IPS-11a (cell line): ENCODE data around the gene BAX.
"Not testable (repeated sequence)": the region's sequence is repeated elsewhere in the genome, so short reads cannot be mapped to it uniquely, and the experiment has no call there.

Experiments used
- H3K4me3 ChIP-seq: one replicate; pipeline ENCODE4 v1.5.1; 2013; ENCODE audit warnings: low read depth, low read length, control low read depth

The BAX gene

DNA sequence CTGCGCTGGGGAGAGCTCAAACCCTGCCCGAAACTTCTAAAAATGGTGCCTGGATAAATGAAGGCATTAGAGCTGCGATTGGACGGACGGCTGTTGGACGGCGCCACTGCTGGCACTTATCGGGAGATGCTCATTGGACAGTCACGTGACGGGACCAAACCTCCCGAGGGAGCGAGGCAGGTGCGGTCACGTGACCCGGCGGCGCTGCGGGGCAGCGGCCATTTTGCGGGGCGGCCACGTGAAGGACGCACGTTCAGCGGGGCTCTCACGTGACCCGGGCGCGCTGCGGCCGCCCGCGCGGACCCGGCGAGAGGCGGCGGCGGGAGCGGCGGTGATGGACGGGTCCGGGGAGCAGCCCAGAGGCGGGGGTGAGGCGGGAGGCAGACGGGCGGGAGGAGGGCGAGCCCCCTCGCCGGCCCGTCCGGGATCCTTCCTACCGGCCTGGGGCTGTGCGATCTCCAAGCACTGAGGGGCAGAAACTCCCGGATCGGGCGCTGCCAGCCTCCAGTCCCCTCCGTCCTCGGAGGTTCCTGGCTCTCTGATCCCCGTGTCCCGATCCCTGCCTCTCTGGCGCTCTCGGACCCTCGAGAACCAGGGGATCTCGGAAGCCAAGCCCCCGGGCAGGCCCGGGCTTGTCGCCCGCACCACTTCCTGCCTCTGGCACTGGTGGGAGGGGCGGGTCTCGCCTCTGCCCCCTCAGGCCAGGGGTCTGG lies at the start of gene BAX:
Gene BAX (plus strand): TSS at position 281 of the 713 bp plus-strand sequence. CDS start 54 bp downstream, at position 335.
- H3K4me3 ChIP-seq: peak within 1 kb of the TSS; percentile 91

DNA sequence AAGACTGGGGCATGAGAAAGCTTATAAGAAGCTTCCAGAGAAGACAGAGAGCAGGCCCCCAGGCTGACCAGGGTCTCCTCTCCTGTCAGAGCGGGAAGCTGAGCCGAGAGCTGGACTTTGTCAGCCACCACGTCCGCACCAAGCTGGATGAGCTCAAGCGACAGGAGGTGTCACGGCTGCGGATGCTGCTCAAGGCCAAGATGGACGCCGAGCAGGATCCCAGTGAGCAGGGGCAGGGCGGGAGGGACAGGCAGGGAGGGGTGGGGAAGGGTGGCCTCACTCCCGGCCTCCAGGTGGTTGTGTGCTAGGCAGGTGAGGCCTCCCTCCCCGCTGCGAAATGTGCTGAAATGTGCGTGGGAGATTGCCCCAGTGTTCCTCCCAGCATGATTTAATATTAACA lies 49.0 kb upstream of the BAX start:
- no peak overlapping the region for H3K4me3 ChIP-seq

DNA sequence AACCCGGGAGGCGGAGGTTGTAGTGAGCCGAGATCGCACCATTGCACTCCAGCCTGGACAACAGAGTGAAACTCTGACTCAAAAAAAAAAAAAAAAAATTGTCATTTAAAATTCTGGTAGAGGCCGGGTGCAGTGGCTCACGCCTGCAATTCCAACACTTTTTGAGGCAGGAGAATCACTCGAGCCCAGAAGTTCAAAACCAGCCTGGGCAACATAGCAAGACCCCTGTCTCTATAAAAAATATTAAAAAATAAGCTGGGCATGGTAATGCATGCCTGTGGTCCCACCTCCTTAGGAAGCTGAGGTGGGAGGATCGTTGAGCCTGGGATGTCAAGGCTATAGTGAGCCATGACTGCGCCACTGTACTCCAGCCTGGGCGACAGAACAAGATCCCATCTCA lies 48.4 kb upstream of the BAX start:
- no peak overlapping the region for H3K4me3 ChIP-seq

GRCh38 chr19:48907671-48908070 lies 47.0 kb upstream of the BAX start:
- H3K4me3 ChIP-seq: no peak overlapping the region

- H3K4me3 ChIP-seq: not testable (repeated sequence)
These were observed 45.1 kb upstream of the BAX start for GRCh38 chr19:48909424-48910077.

DNA sequence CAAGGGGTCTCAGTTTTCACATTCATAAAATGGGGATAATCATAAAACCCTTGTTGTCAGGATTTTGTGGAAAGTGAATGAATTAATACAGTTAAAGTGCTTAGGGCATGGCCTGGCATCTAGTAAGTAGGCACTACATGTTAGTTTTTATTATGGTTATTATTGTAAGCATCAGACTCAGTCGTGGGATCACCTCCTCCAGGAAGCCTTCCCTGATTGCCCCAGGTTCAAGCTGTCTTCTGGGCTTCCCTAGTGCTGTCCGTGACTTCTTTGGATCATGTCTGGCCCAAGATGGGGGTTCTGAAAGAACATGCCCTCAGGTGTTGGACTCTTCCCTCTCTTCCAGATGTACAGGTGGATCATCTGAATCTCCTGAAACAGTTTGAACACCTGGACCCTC lies 43.9 kb upstream of the BAX start:
- H3K4me3 ChIP-seq: no peak overlapping the region

DNA sequence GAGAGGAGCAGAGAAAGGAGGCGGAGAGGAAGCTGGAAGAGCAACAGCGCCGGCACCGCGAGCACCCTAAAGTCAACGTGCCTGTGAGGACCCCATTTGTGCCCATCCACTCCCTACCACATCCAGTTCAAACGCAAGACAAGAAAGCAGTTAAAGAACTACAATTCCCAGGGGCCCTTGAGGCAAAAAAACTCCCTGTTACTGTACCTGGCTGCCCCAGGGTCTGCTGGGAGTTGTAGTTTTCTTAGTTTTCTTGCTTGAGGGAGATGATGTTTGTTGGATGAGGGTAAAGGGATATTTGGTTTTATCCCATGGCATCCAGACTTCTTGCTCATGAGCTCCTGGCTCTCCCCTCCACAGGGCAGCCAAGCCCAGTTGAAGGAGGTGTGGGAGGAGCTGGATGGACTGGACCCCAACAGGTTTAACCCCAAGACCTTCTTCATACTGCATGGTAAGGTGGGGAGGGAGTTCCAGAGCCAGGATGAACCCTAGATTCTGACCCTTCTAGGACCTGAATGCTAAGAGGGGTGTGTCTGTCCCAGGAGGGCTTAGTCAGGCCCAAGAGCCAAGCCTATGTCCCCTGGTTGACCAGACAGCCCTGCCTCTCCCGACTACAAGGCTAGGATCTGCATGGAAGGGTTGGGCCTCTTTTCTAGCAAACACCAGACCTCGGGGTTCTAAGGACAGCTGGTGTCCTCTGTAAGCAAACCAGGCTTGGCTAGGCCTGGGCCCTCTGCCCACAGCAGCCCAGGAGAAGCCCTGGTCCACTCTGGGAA lies 41.4 kb upstream of the BAX start:
- no peak overlapping the region for H3K4me3 ChIP-seq

DNA sequence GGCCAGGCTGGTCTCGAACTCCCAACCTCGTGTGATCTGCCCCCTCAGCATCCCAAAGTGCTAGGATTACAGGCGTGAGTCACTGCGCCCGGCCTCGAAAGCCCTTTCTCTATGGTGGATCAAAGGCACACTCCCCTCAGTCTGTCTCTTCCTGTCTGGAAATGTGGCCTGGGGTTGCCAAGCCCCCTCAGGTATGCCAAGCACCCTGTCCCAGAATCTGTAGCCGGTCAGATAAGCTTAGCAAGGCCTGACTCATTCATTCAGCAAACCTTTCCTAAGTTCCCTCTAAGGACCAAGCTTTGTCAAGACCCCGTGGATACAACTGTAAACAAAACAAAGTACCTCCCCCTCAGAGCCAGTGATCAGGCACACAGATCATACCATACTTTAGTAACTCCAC lies 40.5 kb upstream of the BAX start:
- H3K4me3 ChIP-seq: no peak overlapping the region

GRCh38 chr19:48915757-48916156 lies 38.9 kb upstream of the BAX start:
- no peak overlapping the region for H3K4me3 ChIP-seq

GRCh38 chr19:48918071-48918470 lies 36.6 kb upstream of the BAX start:
- H3K4me3 ChIP-seq: no peak overlapping the region

DNA sequence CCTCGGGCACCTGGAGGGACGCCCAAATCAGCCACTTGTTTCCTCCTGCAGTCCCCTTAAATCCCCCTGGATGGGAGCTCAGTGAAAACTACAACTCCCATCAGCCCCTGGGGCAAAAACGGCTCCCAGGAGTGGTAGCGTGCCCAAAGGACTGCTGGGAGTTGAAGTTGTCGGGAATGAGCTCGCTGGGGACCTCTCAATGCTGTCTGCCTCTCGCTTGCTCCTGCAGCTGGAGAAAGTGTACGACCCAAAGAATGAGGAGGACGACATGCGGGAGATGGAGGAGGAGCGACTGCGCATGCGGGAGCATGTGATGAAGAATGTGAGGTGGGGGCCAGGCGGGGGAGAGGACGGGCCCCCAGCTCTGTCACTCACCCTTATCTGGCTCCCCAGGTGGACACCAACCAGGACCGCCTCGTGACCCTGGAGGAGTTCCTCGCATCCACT lies 35.9 kb upstream of the BAX start:
- no peak overlapping the region for H3K4me3 ChIP-seq

DNA sequence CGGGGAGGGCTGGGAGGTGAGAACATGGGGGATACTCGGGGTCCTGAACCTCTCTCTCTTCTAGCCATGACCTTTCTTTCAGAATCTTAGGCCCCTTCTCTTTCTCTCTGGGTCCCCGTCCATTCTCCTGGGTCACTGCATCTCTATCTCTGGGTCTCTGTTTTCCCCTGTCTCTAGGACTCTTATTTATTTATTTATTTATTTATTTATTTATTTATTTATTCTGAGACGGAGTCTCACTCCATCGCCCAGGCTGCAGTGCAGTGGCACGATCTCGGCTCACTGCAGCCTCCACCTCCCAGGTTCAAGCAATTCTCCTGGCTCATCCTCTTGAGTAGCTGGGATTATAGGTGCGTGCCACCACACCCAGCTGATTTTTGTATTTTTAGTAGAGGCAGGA lies 35.4 kb upstream of the BAX start:
- not testable (repeated sequence) for H3K4me3 ChIP-seq

DNA sequence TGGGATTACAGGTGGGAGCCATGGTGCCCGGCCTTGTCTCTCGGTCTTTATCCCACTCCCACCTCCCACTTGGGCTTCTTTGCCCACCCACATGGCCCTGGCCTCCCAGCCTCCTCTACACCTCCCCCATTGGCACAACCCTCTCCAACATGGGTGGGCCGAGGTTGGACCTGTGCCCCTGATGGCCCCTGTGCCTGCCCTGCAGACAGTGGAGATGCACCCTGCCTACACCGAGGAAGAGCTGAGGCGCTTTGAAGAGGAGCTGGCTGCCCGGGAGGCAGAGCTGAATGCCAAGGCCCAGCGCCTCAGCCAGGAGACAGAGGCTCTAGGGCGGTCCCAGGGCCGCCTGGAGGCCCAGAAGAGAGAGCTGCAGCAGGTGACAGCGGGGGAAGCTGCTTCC lies 33.7 kb upstream of the BAX start:
- H3K4me3 ChIP-seq: no peak overlapping the region

- H3K4me3 ChIP-seq: no peak overlapping the region
These were observed 32.8 kb upstream of the BAX start for GRCh38 chr19:48921721-48922500.

GRCh38 chr19:48922548-48923490 lies 31.9 kb upstream of the BAX start:
- no peak overlapping the region for H3K4me3 ChIP-seq

DNA sequence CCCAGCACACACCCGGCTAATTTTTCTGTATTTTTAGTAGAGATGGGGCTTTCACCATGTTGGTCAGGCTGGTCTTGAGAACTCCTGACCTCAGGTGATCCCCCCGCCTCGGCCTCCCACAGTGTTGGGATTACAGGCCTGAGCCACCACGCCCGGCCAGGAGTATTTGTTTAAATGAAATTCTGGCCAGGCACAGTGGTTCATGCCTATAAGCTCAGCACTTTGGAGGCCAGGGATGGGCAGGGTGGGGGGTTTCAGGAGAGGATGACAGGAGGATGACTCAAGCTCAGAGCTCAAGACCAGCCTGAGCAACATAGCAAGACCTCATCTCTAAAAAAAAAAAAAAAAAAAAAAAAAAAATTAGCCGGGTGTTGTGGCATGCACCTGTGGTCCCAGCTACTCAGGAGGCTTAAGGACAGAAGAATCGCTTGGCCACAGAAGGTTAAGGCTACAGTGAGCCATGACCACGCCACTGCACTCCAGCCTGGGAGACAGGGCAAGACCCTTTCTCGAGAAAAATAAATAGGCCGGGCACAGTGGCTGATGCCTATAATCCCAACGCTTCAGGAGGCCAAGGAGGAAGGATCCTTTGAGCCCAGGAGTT lies 29.3 kb upstream of the BAX start:
- H3K4me3 ChIP-seq: no peak overlapping the region

GRCh38 chr19:48925890-48926289 lies 28.8 kb upstream of the BAX start:
- not testable (repeated sequence) for H3K4me3 ChIP-seq

DNA sequence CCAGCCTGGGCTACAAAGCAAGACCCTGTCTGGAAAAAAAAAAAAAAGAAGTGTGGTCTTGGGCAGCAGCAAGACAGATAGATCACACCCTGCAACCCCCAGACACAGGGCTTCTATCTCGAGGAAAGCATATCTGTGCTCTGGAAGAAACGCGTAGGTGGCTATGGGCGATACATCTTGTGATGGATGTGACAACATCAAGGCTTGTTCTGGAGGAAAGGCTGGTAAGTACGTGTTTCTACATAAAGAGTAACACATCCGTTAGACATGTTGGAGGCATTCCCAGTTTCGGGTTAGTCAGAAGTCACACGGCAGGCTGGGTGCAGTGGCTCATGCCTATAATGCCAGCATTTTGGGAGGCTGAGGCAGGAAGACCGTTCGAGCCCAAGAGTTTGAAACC lies 27.8 kb upstream of the BAX start:
- H3K4me3 ChIP-seq: no peak overlapping the region

- H3K4me3 ChIP-seq: not testable (repeated sequence)
These were observed 27.0 kb upstream of the BAX start for GRCh38 chr19:48927692-48928091.
